Liver (tissue), 9 donors: ENCODE results near the gene CEP250. TPM values are rescaled to one million over a fixed set of nuclear protein-coding genes. Genes with fewer than 3 reads are reported as not detected.

Experiments used
- DNase-seq: peaks from one replicate; pipeline ENCODE4 v3.0.0-alpha.2; 2017; ENCODE audit warnings: low spot score
- H3K27ac ChIP-seq, 2 donors: one replicate each; pipeline ENCODE4 v1.7.0; 2013; ENCODE audit warnings: inconsistent platforms in 2 of 2, low read length in 2 of 2, control low read depth in 1 of 2, low read depth in 1 of 2, mild to moderate bottlenecking in 1 of 2
- H3K27me3 ChIP-seq, 4 donors: one replicate each; pipeline versions ENCODE4 v1.6.1 to v1.7.0; 2013; ENCODE audit warnings: low read length in 3 of 4, inconsistent platforms in 1 of 4, mild to moderate bottlenecking in 1 of 4, moderate library complexity in 1 of 4; ENCODE audit not compliant: control insufficient read depth in 4 of 4, insufficient read depth in 4 of 4
- H3K36me3 ChIP-seq, 4 donors: one replicate each; pipeline versions ENCODE4 v1.6.1 to v1.7.0; 2013; ENCODE audit warnings: low read length in 3 of 4, mild to moderate bottlenecking in 3 of 4, low read depth in 1 of 4, moderate library complexity in 1 of 4; ENCODE audit not compliant: control insufficient read depth in 4 of 4, insufficient read depth in 3 of 4
- H3K4me1 ChIP-seq, 4 donors: one replicate each; pipeline versions ENCODE4 v1.6.1 to v1.7.0; 2013; ENCODE audit warnings: low read length in 3 of 4, mild to moderate bottlenecking in 3 of 4, moderate library complexity in 1 of 4; ENCODE audit not compliant: control insufficient read depth in 4 of 4, insufficient read depth in 4 of 4
- H3K4me3 ChIP-seq, 3 donors: one replicate each; pipeline versions ENCODE4 v1.6.1 to v1.7.0; 2013; ENCODE audit warnings: low read length in 3 of 3, control low read depth in 1 of 3, low read depth in 1 of 3, mild to moderate bottlenecking in 1 of 3
- H3K9ac ChIP-seq, 2 donors: one replicate each; pipeline ENCODE4 v1.7.0; 2013; ENCODE audit warnings: low read length in 2 of 2, mild to moderate bottlenecking in 2 of 2, moderate library complexity in 2 of 2, control low read depth in 1 of 2, low read depth in 1 of 2
- H3K9me3 ChIP-seq, 4 donors: one replicate each; pipeline versions ENCODE4 v1.6.1 to v1.7.0; 2013; ENCODE audit warnings: low read length in 3 of 4; ENCODE audit not compliant: control insufficient read depth in 4 of 4
- ATF3 ChIP-seq: IDR thresholded peaks from 2 replicates; pipeline ENCODE4 v1.6.1; 2016; ENCODE audit warnings: antibody characterized with exemption
- CTCF ChIP-seq: fragments of 150-350 bp; IDR thresholded peaks from 2 replicates; pipeline ENCODE4 v1.5.1; 2017; ENCODE audit warnings: improper control_type of control experiment, low read depth, low read length; ENCODE audit not compliant: missing input control
- EGR1 ChIP-seq, 2 donors: IDR thresholded peaks; 2 replicates each; pipeline ENCODE4 v1.6.1; 2016 to 2018; ENCODE audit warnings: antibody characterized with exemption in 2 of 2, low read depth in 2 of 2
- FOXA1 ChIP-seq: IDR thresholded peaks from 2 replicates; pipeline ENCODE4 v1.6.1; 2016; ENCODE audit warnings: antibody characterized with exemption
- FOXA2 ChIP-seq: IDR thresholded peaks from 2 replicates; pipeline ENCODE4 v1.6.1; 2016; ENCODE audit warnings: antibody characterized with exemption
- GABPA ChIP-seq, 2 donors: IDR thresholded peaks in 1 of 2; conservative IDR thresholded peaks in 1 of 2; 2 replicates each; pipeline ENCODE4 v1.6.1; 2016; ENCODE audit warnings: antibody characterized with exemption in 2 of 2, mild to moderate bottlenecking in 1 of 2, moderate library complexity in 1 of 2
- HNF4A ChIP-seq, 2 donors: conservative IDR thresholded peaks; 2 replicates each; pipeline ENCODE4 v1.6.1; 2016; ENCODE audit warnings: antibody characterized with exemption in 2 of 2, mild to moderate bottlenecking in 2 of 2
- HNF4G ChIP-seq: IDR thresholded peaks from 2 replicates; pipeline ENCODE4 v1.6.1; 2016; ENCODE audit warnings: antibody characterized with exemption
- JUND ChIP-seq, 2 donors: IDR thresholded peaks; 2 replicates each; pipeline ENCODE4 v1.6.1; 2016; ENCODE audit warnings: antibody characterized with exemption in 2 of 2
- MAX ChIP-seq: IDR thresholded peaks from 2 replicates; pipeline ENCODE4 v1.6.1; 2016; ENCODE audit warnings: antibody characterized with exemption
- NR2F2 ChIP-seq: IDR thresholded peaks from 2 replicates; pipeline ENCODE4 v1.6.1; 2016; ENCODE audit warnings: antibody characterized with exemption
- RAD21 ChIP-seq, 2 donors: IDR thresholded peaks; 2 replicates each; pipeline ENCODE4 v1.6.1; 2016; ENCODE audit warnings: antibody characterized with exemption in 2 of 2, mild to moderate bottlenecking in 2 of 2
- RXRA ChIP-seq, 2 donors: IDR thresholded peaks; 2 replicates each; pipeline ENCODE4 v1.6.1; 2017 to 2018; ENCODE audit warnings: antibody characterized with exemption in 2 of 2, mild to moderate bottlenecking in 1 of 2
- SP1 ChIP-seq: IDR thresholded peaks from 2 replicates; pipeline ENCODE4 v1.6.1; 2018; ENCODE audit warnings: antibody characterized with exemption, mild to moderate bottlenecking
- TAF1 ChIP-seq: conservative IDR thresholded peaks from 2 replicates; pipeline ENCODE4 v1.6.1; 2016; ENCODE audit warnings: antibody characterized with exemption, mild to moderate bottlenecking
- YY1 ChIP-seq: IDR thresholded peaks from 2 replicates; pipeline ENCODE4 v1.6.1; 2016; ENCODE audit warnings: antibody characterized with exemption, mild to moderate bottlenecking
- WGBS: extraction: QIAGEN DNeasy Blood & Tissue Kit; methylation state at CpG from one replicate; pipeline ENCODE4 v1.1.7; 2013; 5-methylcytosine and 5-hydroxymethylcytosine counted together
- polyA plus RNA-seq, 2 donors: library from polyadenylated mRNA; stranded (reverse) in 1 of 2; unstranded in 1 of 2; fragments of 200-250 nt in 1 of 2; fragments of >200 nt in 1 of 2; fragmentation: Nextera tagmentation in 1 of 2; extraction: Ambion mirVana in 1 of 2; gene quantifications; one replicate each; pipeline versions ENCODE4 v1.2.1 to v1.2.3, GENCODE V29; 2013 to 2015
- total RNA-seq, 2 donors: library from RNA; depleted of rRNA; stranded (reverse); fragments of >200 nt; gene quantifications; one replicate each; pipeline ENCODE4 v1.2.3, GENCODE V29; 2014
- TF ChIP-seq, protein P1 (sequence below): IDR thresholded peaks from 2 replicates; pipeline ENCODE4 v1.6.1; 2016; ENCODE audit warnings: antibody characterized with exemption
- TF ChIP-seq, protein P2 (sequence below): IDR thresholded peaks from 2 replicates; pipeline ENCODE4 v1.6.1; 2016; ENCODE audit warnings: antibody characterized with exemption, mild to moderate bottlenecking
- donor health status: healthy.
- donor health status: healthy.
- donor health status: healthy.
- donor health status: healthy.
- donor health status: healthy.

Gene CEP250
- total and polyA plus RNA-seq, 4 donors, result 3.4 to 13.3 (median 8.3) TPM

GRCh38 chr20:35546127-35546526 is 90.7 kb downstream of the CEP250 start (continued):
- TF ChIP-seq MAX (no peak), FOXA1 (no peak), RXRA (IDR thresholded peaks at IDR 0.05) (no peak)
- TF ChIP-seq, protein P1, sequence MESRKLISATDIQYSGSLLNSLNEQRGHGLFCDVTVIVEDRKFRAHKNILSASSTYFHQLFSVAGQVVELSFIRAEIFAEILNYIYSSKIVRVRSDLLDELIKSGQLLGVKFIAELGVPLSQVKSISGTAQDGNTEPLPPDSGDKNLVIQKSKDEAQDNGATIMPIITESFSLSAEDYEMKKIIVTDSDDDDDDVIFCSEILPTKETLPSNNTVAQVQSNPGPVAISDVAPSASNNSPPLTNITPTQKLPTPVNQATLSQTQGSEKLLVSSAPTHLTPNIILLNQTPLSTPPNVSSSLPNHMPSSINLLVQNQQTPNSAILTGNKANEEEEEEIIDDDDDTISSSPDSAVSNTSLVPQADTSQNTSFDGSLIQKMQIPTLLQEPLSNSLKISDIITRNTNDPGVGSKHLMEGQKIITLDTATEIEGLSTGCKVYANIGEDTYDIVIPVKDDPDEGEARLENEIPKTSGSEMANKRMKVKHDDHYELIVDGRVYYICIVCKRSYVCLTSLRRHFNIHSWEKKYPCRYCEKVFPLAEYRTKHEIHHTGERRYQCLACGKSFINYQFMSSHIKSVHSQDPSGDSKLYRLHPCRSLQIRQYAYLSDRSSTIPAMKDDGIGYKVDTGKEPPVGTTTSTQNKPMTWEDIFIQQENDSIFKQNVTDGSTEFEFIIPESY, result no peak

DNA sequence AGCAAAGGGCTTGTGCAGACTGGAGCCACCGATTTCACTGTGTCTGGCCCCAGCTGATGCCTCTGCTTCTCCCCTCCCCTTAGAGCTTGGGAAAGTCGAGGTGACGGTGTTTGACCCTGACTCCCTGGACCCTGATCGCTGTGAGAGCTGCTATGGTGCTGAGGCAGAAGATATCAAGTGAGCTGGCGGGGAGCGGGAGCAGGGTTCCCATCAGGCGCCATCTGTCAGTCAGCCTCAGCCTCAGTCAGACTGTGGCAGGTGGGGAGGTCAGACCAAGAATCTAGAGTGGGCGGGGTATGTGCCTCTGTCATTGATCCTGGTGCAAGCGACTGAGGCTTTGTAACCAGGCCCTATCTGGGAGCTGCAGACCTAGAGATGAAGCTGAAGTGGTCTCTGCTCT is 91.9 kb downstream of the CEP250 start:
- no peak overlapping the region for H3K27ac ChIP-seq
- H3K9ac ChIP-seq, result no peak overlapping the region
- TF ChIP-seq YY1, result no peak
- TF ChIP-seq, protein P1, result no peak
- no peak for TF ChIP-seq RAD21 (IDR thresholded peaks at IDR 0.05)
- no peak for TF ChIP-seq MAX
- TF ChIP-seq FOXA1, result no peak
- no peak for TF ChIP-seq CTCF
- no peak for TF ChIP-seq TAF1
- no peak for TF ChIP-seq ATF3
- no peak for TF ChIP-seq GABPA (IDR thresholded peaks at IDR 0.05 in 1 of 2, conservative IDR thresholded peaks at IDR 0.05 in 1 of 2)
- no peak for TF ChIP-seq RXRA (IDR thresholded peaks at IDR 0.05)
- TF ChIP-seq JUND (IDR thresholded peaks at IDR 0.05), result no peak
- no peak for TF ChIP-seq EGR1 (IDR thresholded peaks at IDR 0.05; ENCODE audit: low read depth in 2 of 2)
- TF ChIP-seq FOXA2, result no peak
- no peak for TF ChIP-seq HNF4A (conservative IDR thresholded peaks at IDR 0.05)
- TF ChIP-seq, protein P2, sequence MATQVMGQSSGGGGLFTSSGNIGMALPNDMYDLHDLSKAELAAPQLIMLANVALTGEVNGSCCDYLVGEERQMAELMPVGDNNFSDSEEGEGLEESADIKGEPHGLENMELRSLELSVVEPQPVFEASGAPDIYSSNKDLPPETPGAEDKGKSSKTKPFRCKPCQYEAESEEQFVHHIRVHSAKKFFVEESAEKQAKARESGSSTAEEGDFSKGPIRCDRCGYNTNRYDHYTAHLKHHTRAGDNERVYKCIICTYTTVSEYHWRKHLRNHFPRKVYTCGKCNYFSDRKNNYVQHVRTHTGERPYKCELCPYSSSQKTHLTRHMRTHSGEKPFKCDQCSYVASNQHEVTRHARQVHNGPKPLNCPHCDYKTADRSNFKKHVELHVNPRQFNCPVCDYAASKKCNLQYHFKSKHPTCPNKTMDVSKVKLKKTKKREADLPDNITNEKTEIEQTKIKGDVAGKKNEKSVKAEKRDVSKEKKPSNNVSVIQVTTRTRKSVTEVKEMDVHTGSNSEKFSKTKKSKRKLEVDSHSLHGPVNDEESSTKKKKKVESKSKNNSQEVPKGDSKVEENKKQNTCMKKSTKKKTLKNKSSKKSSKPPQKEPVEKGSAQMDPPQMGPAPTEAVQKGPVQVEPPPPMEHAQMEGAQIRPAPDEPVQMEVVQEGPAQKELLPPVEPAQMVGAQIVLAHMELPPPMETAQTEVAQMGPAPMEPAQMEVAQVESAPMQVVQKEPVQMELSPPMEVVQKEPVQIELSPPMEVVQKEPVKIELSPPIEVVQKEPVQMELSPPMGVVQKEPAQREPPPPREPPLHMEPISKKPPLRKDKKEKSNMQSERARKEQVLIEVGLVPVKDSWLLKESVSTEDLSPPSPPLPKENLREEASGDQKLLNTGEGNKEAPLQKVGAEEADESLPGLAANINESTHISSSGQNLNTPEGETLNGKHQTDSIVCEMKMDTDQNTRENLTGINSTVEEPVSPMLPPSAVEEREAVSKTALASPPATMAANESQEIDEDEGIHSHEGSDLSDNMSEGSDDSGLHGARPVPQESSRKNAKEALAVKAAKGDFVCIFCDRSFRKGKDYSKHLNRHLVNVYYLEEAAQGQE, result no peak
- TF ChIP-seq HNF4G, result no peak
- no peak for TF ChIP-seq SP1
- no peak for TF ChIP-seq NR2F2
- peaks cover 3 to 49% (median 29%) of the 10 kb centered on the region in 4 donors for H3K36me3 ChIP-seq
- no peak overlapping the region for H3K4me3 ChIP-seq
- no peaks in the 10 kb centered on the region for H3K9me3 ChIP-seq
- H3K4me1 ChIP-seq, result peaks cover 2 to 5% (median 3%) of the 10 kb centered on the region in 4 donors
- H3K27me3 ChIP-seq, result no peaks in the 10 kb centered on the region
- DNase-seq, result no peak
- WGBS, result 79% methylated on average over 9 of the region's 9 CpGs
